Spleen (tissue), 11 donors: Measurements from ENCODE around the gene CDC27. TPM values are rescaled to one million over a fixed set of nuclear protein-coding genes. Genes with fewer than 3 reads are reported as not detected.

Experiments
- DNase-seq: peaks from one replicate; pipeline ENCODE4 v3.0.0-alpha.2; 2020
- H3K27ac ChIP-seq, 8 donors: fragments of 200-600 bp; sonication (generic) in 7 of 8; 1 replicate in 4 of 8; 2 replicates in 4 of 8; pipeline versions ENCODE4 v1.5.0 to v1.8.0; 2016 to 2021; ENCODE audit warnings: inconsistent platforms in 4 of 8, mild to moderate bottlenecking in 4 of 8, moderate library complexity in 1 of 8
- H3K27me3 ChIP-seq, 7 donors: fragments of 200-600 bp; sonication (generic) in 6 of 7; replicated peaks in 1 of 7; 1 replicate in 4 of 7; 2 replicates in 3 of 7; pipeline versions ENCODE4 v1.5.0 to v1.8.0; 2016 to 2021; ENCODE audit warnings: inconsistent platforms in 3 of 7, mild to moderate bottlenecking in 1 of 7
- H3K36me3 ChIP-seq, 6 donors: fragments of 200-600 bp; sonication (generic) in 5 of 6; 1 replicate in 4 of 6; 2 replicates in 2 of 6; pipeline versions ENCODE4 v1.5.0 to v1.8.0; 2016 to 2021; ENCODE audit warnings: inconsistent platforms in 2 of 6
- H3K4me1 ChIP-seq, 6 donors: fragments of 200-600 bp; sonication (generic) in 5 of 6; 1 replicate in 3 of 6; 2 replicates in 3 of 6; pipeline versions ENCODE4 v1.5.0 to v1.8.0; 2016 to 2021; ENCODE audit warnings: inconsistent platforms in 3 of 6
- H3K4me3 ChIP-seq, 8 donors: fragments of 200-600 bp; sonication (generic) in 7 of 8; 1 replicate in 4 of 8; 2 replicates in 4 of 8; pipeline versions ENCODE4 v1.5.0 to v1.8.0; 2016 to 2021; ENCODE audit warnings: inconsistent platforms in 4 of 8, mild to moderate bottlenecking in 4 of 8, moderate library complexity in 2 of 8
- H3K9me3 ChIP-seq, 8 donors: fragments of 200-600 bp; sonication (generic) in 7 of 8; 1 replicate in 4 of 8; 2 replicates in 4 of 8; pipeline versions ENCODE4 v1.5.0 to v1.8.0; 2016 to 2021; ENCODE audit warnings: inconsistent platforms in 4 of 8
- CTCF ChIP-seq, 11 experiments: fragments of 200-600 bp in 7 of 11; fragments of 450-650 bp in 4 of 11; sonication (generic) in 4 of 11; IDR thresholded peaks in 8 of 11; conservative IDR thresholded peaks in 3 of 11; 1 replicate in 7 of 11; 2 replicates in 4 of 11; pipeline versions ENCODE4 v1.4.0 to v1.8.0; 2016 to 2021; ENCODE audit warnings: antibody characterized with exemption in 11 of 11, inconsistent platforms in 4 of 11, mild to moderate bottlenecking in 1 of 11
- POLR2A ChIP-seq, 3 donors: fragments of 450-650 bp; IDR thresholded peaks; one replicate each; pipeline ENCODE4 v1.5.1; 2017; ENCODE audit warnings: antibody characterized with exemption in 3 of 3, mild to moderate bottlenecking in 1 of 3
- POLR2AphosphoS5 ChIP-seq, 3 donors: sonication (generic); formaldehyde crosslinking; IDR thresholded peaks; one replicate each; pipeline ENCODE4 v1.5.1; 2017; ENCODE audit warnings: antibody characterized with exemption in 3 of 3
- WGBS, 5 donors: extraction: QIAGEN DNeasy Blood & Tissue Kit in 3 of 5; methylation state at CpG; one replicate each; pipeline versions ENCODE4 v1.1.5 to v1.1.7; 2013 to 2018; 5-methylcytosine and 5-hydroxymethylcytosine counted together
- intact Hi-C: fragments of 100-400 bp; cut with DNase I; formaldehyde crosslinking; loops from one replicate; pipeline ENCODE4 v1.15.0; 2023; ENCODE audit warnings: low total_unique reads
- polyA plus RNA-seq, 3 donors: library from polyadenylated mRNA; stranded (reverse); fragments of 200-250 nt; gene quantifications; one replicate each; pipeline ENCODE4 v1.2.1, GENCODE V29; 2013
- total RNA-seq, 7 donors: library from RNA; depleted of rRNA in 3 of 7; stranded (reverse); fragments of >200 nt in 3 of 7; fragmentation: NEBNext Ultra II Directional in 4 of 7; extraction: Animal tissue kit (Norgen Biotek cat#: 25700) in 4 of 7; gene quantifications; one replicate each; pipeline versions ENCODE4 v1.1.0 to v1.2.1, GENCODE V29; 2016 to 2021
- donor health status: healthy with polysubstance abuse.
- donor health status: DM: no; HTN: no; CAD: no; lungs with moderate emphysema.
- donor health status: DM: no; HTN: no; CAD: no.
- donor health status: Bipolar disorder and iron deficiency.
- donor health status: healthy.
- donor health status: DM: no; HTN: no; CAD: no.
- donor health status: DM: yes; HTN: yes; CAD: no.

CDC27 gene
- total and polyA plus RNA-seq, 10 donors: 14.0 to 94.5 (median 75.8) TPM

DNA sequence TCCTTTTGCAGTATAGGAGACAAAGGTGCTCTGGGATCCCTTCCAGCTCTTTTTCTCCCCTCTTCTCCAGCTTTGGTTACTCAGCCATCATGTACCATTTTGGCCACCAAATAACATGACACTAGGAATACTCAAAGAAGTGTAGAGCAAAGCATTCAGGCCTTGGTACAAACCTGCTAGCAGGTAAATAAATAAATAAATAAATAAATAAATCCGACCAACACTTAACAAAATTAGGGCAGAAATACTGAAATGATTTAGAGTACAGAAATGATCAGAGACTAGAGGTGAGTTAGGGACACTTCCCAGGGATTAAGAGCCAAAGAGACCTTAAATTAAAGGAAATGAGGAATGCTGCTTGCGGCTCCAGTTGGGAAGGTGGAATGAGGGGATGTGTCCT, 46.8 kb upstream of the CDC27 start:
- Histone ChIP-seq H3K27ac (no peak overlapping the region), H3K9me3 (peaks cover 0 to 13% (median 4%) of the 10 kb centered on the region in 8 donors), H3K27me3 (no peaks in the 10 kb centered on the region), H3K36me3 (no peaks in the 10 kb centered on the region), H3K4me3 (no peak overlapping the region), H3K4me1 (peaks cover 13 to 25% (median 20%) of the 10 kb centered on the region in 6 donors)
- intact Hi-C loops: no loop called here
- TF ChIP-seq CTCF (IDR thresholded peaks at IDR 0.05 in 8 of 11, conservative IDR thresholded peaks at IDR 0.05 in 3 of 11) (no peak), POLR2A (IDR thresholded peaks at IDR 0.05) (no peak), POLR2AphosphoS5 (IDR thresholded peaks at IDR 0.05) (no peak)
- WGBS, 5 donors: 89 to 97% (median 92%) methylated on average over 2 of the region's 2 CpGs
- DNase-seq: no peak

DNA sequence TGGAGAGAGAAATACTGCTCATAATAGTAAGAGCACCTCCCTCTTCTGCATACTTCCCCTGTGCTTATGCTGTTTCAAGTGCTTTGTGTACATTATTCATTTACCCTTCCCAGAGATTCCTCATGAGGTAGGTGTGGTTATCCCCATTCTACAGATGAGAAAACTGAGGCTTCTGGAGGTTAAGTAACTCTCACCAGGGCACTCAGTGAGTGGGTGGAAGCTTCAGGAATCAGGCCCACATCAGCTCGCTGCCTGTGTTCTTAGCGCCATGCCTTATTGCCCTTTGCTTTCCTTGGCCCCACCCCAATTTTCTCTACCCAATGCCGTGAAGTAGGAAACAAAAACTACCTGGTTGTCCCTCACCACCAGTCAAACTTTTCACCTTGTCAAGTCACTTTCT, 46.4 kb upstream of the CDC27 start:
- Histone ChIP-seq H3K27ac (no peak overlapping the region), H3K4me1 (peaks cover 10 to 25% (median 20%) of the 10 kb centered on the region in 6 donors), H3K9me3 (peaks cover 0 to 13% (median 4%) of the 10 kb centered on the region in 8 donors), H3K4me3 (no peak overlapping the region), H3K36me3 (no peaks in the 10 kb centered on the region), H3K27me3 (no peaks in the 10 kb centered on the region)
- WGBS, 5 donors: 90 to 96% (median 92%) methylated on average over 3 of the region's 3 CpGs
- no peak for DNase-seq
- TF ChIP-seq POLR2A (IDR thresholded peaks at IDR 0.05): no peak
- no peak for TF ChIP-seq CTCF (IDR thresholded peaks at IDR 0.05 in 8 of 11, conservative IDR thresholded peaks at IDR 0.05 in 3 of 11)
- no peak for TF ChIP-seq POLR2AphosphoS5 (IDR thresholded peaks at IDR 0.05)
- intact Hi-C loops: no loop called here

GRCh38 chr17:47232465-47232864, 43.4 kb upstream of the CDC27 start:
- TF ChIP-seq POLR2AphosphoS5 (IDR thresholded peaks at IDR 0.05) (no peak), POLR2A (IDR thresholded peaks at IDR 0.05) (no peak), CTCF (IDR thresholded peaks at IDR 0.05 in 8 of 11, conservative IDR thresholded peaks at IDR 0.05 in 3 of 11) (no peak)
- H3K36me3 ChIP-seq: no peaks in the 10 kb centered on the region
- H3K27me3 ChIP-seq: no peaks in the 10 kb centered on the region
- H3K4me3 ChIP-seq: no peak overlapping the region
- H3K9me3 ChIP-seq: peaks cover 0 to 11% (median 3%) of the 10 kb centered on the region in 8 donors
- no peak overlapping the region for H3K27ac ChIP-seq
- H3K4me1 ChIP-seq: peaks cover 11 to 25% (median 21%) of the 10 kb centered on the region in 6 donors
- intact Hi-C loops: loop anchor here (5.0 kb wide), 1 partner anchor 85 kb away; no protein-coding TSS in a partner anchor
- 93 to 97% (median 94%) methylated on average over 2 of the region's 2 CpGs for WGBS, 5 donors
- no peak for DNase-seq

DNA sequence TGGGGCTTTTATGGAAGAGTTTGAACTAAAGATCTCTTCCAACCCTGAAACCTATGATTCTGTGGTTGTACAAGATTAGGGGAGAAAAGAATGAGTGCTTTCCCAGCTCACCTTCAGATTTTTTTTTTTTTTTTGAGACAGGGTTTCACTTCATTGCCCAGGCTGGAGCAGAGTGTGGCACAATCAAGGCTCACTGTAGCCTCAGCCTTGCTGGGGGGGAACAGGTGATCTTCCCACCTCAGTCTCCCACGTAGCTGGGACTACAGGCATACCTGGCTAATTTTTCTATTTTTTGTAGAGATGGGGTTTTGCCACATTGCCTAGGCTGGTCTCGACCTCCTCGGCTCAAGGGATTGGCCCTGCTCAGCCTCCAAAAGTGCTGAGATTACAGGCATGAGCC, 42.8 kb upstream of the CDC27 start:
- Histone ChIP-seq H3K9me3 (peaks cover 0 to 5% (median under 1%) of the 10 kb centered on the region in 8 donors), H3K27ac (no peak overlapping the region), H3K27me3 (no peaks in the 10 kb centered on the region), H3K36me3 (no peaks in the 10 kb centered on the region), H3K4me1 (peaks cover 11 to 25% (median 21%) of the 10 kb centered on the region in 6 donors), H3K4me3 (no peak overlapping the region)
- WGBS, 5 donors: 80 to 98% (median 92%) methylated on average over 3 of the region's 3 CpGs
- intact Hi-C loops: loop anchor here (5.0 kb wide), 1 partner anchor 85 kb away; no protein-coding TSS in a partner anchor
- no peak for TF ChIP-seq POLR2AphosphoS5 (IDR thresholded peaks at IDR 0.05)
- DNase-seq: no peak
